HG03571 (cell line): ENCODE results near the gene COL19A1.

Source experiments
- ATAC-seq: cut with Tn5 transposase; IDR thresholded peaks from one replicate; pipeline ENCODE4 v1.9.1; 2021; ENCODE audit not compliant: unreplicated experiment

COL19A1 gene

GRCh38 chr6:70215460-70216108, 349.2 kb downstream of the COL19A1 start:
- no peak for ATAC-seq

- ATAC-seq, result no peak
These were observed 350.4 kb downstream of the COL19A1 start for GRCh38 chr6:70216767-70217166.

DNA sequence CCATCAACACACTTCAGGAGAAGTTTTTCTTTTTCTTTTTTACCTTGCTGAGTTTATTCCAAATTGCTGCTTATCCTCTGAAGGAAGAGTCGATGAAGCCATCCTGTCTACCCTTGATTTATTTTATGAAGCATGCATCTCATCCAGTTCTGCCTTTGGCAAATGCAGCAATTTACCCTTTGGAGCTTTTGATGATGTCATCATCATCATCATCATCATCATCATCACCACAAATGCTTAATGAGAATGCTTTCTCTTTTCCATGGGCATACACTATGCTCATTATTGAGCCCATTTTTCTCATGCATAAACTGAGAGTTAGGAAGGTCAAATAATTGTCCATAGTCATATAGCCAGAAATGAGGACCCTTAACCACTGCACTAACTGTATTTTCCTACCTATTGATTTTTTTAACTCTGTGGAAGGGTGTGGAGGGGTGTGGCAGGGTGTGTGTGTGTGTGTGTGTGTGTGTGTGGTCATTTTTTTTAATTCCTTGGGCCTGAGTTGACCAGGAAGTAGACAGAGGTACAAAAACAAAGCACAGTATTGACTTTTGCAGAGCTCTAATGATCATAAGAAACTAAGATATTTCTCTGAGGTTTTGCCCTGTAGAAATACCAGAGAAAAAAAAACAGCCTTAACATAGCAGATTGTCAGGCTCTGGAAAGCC, 353.7 kb downstream of the COL19A1 start:
- no peak for ATAC-seq

DNA sequence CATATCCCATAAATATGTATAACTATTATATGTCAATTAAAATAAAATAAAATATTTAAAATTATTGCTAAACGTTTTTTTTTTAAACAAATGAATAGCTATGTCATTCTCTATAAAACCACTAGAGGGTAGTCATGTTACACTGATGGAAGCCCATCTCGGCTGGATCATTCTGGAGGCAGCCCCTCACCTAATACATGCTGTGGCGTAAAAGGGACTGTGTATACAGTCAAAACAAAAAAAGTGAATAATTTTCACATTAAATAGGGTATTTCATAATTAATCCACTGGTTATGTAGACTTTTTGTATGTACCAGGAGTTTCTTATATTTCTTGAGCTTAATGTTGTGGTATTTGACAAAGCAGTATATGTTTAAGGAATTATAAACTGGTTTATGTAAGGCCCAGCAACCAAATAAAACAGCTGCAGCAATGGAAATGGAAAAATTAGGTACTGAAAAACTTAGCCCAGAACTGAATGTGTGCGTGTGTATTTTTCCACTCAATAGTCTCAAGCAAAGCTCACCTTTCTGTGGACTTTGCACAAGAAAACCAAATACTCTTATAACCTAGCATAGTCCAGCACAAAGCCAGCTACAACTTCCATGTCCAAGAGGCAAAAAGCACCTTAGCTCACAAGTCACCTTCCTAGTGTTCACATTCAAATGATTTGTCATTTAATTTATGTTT, 354.8 kb downstream of the COL19A1 start:
- ATAC-seq, result no peak

GRCh38 chr6:70221715-70222438, 355.5 kb downstream of the COL19A1 start:
- no peak for ATAC-seq

DNA sequence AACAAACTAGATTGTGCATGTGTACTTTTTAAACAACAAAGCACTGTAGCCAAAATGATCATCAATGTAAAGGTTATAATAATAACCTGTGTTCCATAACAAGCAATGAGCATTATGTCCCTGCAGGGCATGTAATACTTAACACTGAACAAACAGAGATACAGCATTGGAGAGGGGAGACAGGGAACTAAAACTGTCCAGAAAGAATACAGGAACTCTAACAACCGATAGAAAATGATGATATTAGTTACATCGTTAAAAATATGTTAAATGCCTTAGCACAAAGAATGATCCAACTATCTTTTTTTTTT, 356.0 kb downstream of the COL19A1 start:
- no peak for ATAC-seq

GRCh38 chr6:70225055-70225454, 358.7 kb downstream of the COL19A1 start:
- ATAC-seq, result no peak

GRCh38 chr6:70231311-70231710, 365.0 kb downstream of the COL19A1 start:
- no peak for ATAC-seq

DNA sequence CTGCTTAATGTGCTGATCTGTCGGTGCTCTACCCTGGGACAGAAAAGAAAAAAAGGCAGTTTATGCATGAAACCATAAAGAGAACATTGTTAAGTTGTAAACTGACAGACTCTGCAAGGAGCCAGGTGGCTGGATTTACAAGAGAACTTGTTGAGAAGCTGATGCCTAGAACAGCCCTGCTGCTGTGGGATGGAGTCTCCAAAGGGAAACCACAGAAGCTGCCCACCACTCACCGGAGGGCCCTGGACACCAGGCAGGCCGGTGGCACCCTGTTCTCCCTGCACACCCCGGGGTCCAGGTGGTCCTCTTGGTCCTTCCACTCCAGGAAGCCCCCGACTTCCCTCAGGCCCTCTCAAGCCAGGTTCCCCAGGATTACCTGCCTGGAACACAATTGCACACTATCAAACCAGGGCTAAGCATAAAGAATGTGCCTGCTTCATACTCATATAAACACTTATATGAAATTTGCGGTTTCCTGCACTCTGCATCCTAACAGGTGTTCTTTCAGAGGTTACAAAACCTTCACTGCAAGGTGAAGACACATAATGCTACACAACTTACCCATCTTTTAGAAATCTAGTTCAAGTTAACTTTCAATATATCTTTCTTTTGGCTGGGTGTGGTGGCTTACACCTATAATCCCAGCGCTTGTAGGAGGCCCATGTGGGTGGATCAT, 368.3 kb downstream of the COL19A1 start:
- no peak for ATAC-seq

DNA sequence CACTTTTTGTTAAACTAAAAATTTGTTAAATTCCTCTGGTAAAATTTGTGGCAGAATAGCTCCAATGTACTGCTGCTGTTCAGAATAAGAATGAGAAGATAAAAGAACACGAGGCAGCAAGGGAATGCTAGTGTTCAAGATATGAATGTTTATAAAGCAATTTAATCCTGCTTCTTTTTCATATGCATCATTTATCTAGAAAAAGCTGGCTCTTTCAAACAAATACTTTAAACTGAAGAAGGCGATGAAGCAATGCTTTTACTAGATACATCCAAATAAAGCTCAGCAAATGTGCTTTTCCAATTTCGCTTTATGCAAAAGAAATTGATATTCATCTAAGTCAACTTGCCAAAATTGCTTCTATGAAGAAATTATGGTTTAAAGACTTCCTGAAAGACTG, 370.0 kb downstream of the COL19A1 start:
- ATAC-seq, result no peak

GRCh38 chr6:70241031-70241430, 374.7 kb downstream of the COL19A1 start:
- no peak for ATAC-seq

- no peak for ATAC-seq
These were observed 375.6 kb downstream of the COL19A1 start for GRCh38 chr6:70241991-70242420.

GRCh38 chr6:70246118-70246517, 379.8 kb downstream of the COL19A1 start:
- ATAC-seq, result no peak

DNA sequence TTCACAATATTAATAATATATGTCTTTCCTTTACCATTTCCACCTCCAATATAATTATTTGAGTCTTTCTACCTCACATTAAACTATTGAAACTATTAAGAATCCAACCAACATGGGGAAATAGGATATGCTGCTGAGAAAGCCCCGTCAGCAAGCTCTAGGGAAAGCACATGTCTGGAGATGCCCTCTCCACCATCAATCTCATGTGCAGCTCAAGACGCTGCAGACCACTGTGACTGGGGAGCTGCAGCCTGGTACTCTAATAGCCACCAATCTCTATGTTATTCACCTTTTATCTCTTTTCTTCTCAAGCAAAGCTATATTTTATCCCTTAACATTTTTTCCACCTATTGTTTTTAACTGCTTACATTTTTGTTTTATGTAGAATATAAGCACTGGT, 386.2 kb downstream of the COL19A1 start:
- ATAC-seq, result no peak

DNA sequence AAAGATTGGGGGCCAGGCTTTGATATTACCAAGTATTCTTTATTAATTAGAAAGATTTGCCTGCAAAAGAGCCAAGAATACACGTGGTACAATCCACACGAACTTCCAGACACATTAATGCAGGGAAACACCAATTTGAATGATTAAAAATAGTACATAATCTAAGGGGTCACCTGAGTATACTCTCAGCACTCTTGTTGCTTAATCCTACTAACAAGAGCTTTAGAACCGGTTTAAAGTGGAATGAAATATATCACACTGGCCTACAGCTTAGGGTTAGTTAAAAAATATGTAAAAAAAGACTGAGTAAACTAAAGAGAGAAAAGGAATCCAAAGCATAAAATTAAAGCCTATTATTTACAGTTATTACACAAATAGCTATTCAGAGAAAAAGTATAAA, 387.6 kb downstream of the COL19A1 start:
- ATAC-seq, result no peak

GRCh38 chr6:70254784-70255183, 388.4 kb downstream of the COL19A1 start:
- no peak for ATAC-seq

GRCh38 chr6:70257768-70258273, 391.5 kb downstream of the COL19A1 start:
- no peak for ATAC-seq

GRCh38 chr6:70258483-70258882, 392.1 kb downstream of the COL19A1 start:
- ATAC-seq, result no peak
